ENCODE data around the gene DEF6.
A peak's percentile ranks its signal among the peaks of the same experiment; 100 is the strongest.

The DEF6 gene

DNA sequence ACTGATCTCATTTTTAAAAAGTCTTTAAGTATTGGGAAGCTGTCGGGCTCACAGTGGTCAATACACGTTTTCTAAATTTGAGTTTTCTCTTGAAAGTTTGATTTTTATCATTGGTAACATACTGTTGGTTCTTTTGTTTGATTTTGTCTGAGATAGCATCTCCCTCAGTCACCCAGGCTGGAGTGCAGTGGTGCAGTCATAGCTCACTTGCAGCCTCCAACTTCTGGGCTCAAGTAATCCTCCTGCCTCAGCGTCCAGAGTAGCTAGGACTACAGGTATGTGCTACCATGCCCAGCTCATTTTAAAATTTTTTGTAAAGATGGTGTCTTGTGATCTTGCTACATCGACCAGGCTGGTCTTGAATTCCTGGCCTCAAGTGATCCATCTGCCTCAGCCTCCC, 53.8 kb downstream of the DEF6 start:
- no peak for DNase-seq

DNA sequence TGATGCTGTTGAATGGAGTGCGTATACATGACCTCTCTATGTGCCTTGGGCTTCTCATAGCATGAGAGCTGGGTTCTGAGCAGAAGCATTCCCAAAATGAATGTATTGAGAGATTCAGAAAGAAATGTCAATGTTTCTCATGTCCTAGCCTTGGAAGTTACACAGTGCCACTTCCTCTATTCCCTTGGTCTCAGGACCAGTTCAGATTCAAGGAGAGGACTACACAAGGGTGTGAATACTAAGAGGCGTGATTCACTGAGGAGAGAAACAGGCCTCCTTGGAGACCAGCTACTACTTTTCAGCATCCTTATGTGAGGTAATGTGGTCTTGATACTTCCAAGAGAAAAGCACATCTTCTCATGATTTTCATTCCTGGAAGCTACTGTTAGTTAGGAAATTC, 55.1 kb downstream of the DEF6 start:
- DNase-seq, result no peak

- DNase-seq, result no peak
Measured at GRCh38 chr6:35354361-35355135, 56.9 kb downstream of the DEF6 start.

DNA sequence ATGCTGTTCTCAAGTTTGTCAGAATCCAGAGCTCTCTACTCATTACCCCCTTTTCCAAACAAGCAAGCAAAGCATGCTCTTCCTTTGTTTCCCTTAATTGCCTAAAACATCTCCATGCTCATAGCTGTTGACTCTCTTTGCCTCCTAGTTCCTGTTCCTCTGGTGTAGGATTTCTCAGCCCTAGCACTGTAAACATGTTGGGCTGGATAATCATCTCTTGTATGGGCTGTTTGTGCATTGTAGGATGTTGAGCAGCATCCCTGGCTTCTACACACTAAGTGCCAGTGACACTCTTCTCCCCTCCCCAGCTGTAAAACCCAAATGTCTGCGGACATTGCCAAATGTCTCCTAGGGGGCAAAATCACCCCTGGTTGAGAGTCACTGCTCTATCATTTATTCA, 58.8 kb downstream of the DEF6 start:
- no peak for DNase-seq

DNA sequence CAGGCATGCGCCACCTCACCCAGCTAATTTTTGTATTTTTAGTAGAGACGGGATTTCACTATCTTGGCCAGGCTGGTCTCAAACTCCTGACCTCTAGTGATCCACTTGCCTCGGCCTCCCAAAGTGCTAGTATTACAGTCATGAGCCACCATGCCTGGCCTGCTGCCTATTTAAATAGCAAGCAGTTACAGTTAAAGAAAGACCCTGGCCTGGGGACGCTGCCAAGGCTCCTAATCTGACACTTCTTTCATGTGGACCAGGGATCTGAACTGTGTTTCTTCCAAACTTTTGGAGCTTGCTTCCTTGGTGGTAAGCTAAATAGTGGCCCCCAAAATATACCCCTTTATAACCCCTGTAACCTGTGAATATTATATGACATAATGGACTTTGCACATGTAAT, 60.1 kb downstream of the DEF6 start:
- no peak for DNase-seq

GRCh38 chr6:35358086-35358485, 60.5 kb downstream of the DEF6 start:
- DNase-seq, result no peak

GRCh38 chr6:35359346-35359743, 61.7 kb downstream of the DEF6 start:
- no peak for DNase-seq

GRCh38 chr6:35359744-35360348, 62.2 kb downstream of the DEF6 start:
- DNase-seq, result no peak

- no peak for DNase-seq
Measured at GRCh38 chr6:35360349-35361138, 62.9 kb downstream of the DEF6 start.

DNA sequence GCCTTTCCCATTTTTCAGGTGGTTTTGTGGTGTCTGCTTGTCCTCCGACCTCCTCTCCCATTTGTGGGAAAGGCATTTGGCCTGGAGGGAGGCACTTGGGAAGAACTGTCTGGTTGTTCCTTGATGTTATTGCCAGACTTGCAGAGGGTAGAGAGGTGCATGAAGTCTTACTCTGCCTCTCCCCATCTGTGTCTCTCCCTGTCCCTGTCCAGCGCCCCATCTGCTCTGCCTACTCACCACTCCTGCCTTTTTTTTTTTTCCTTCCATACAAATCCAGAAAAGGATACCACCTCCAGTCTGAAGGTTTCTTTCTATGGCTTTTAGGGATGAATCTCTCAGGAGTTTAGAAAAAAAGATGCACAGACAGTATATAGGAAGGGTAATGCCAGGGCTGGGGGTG, 64.6 kb downstream of the DEF6 start:
- no peak for DNase-seq

- no peak for DNase-seq
Measured at GRCh38 chr6:35363293-35363750, 65.7 kb downstream of the DEF6 start.

DNA sequence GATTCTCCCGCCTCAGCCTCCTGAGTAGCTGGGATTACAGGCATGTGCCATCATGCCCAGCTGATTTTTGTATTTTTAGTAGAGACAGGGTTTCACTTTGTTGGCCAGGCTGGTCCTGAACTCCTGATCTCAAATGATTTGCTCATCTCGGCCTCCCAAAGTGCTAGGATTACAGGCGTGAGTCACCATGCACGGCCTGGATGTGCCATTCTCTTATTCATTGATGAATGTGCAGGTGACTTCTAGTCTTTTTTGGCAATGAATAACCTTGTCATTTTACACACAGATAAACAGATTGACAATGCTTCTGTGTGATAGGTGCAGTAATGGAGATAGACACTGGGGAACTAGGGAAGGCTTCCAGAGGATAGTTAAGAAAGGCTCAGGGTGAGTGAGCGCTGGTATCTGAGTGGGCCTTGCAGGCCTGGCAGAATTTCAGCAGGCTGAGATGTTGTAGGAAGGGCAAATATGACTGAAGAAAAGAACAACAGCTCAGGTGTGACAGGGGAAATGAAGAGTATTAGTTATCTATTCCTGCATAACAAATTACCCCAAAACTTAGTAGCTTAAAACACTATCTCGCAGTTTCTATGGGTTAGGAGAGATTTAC, 68.1 kb downstream of the DEF6 start:
- no peak for DNase-seq

GRCh38 chr6:35366204-35366596, 68.6 kb downstream of the DEF6 start:
- DNase-seq, result no peak

- no peak for DNase-seq
Measured at GRCh38 chr6:35367646-35368037, 70.0 kb downstream of the DEF6 start.

DNA sequence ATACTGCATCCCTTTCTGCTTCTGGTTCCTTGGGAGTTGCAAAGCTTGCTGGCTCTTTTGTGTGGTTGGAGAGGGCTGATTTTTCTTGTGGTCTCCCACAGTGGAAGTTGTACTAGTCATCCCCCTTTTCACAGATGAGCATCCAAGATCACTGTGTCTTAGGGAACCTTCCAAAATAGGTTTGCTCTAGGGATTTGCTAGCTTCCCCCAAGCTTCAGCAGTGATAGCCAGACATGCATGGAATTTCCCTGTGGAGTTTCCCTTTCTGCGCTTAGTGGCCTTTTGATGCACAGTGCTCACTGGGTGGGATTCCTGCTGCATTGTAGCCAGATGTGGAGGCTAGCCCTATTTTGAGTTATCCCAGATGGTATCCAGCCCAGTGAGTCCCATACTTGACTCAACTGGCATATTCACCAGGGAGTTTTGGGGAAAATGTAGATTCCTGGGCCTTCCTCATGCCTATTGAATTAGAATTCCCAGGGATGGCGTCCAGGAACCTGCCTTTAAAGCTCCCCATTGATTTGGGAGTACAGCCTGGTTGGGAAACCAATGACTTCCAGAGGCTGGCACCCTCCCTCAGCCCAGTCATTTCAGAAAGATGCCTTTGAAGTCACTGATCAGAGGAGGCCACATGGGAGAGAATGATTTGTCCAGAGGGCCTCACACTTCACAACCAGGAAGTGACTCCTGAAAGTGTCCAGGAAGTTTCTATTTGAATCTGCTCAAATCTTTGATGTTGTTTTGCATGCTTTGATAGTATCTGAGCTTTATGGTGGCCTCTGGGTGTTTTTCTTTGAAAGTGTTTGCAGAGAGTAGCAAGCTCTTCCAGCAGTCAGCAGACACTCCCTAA, 70.6 kb downstream of the DEF6 start:
- DNase-seq, result peak; percentile 52

- peak; percentile 47 for DNase-seq
Measured at GRCh38 chr6:35370124-35370741, 72.6 kb downstream of the DEF6 start.

DNA sequence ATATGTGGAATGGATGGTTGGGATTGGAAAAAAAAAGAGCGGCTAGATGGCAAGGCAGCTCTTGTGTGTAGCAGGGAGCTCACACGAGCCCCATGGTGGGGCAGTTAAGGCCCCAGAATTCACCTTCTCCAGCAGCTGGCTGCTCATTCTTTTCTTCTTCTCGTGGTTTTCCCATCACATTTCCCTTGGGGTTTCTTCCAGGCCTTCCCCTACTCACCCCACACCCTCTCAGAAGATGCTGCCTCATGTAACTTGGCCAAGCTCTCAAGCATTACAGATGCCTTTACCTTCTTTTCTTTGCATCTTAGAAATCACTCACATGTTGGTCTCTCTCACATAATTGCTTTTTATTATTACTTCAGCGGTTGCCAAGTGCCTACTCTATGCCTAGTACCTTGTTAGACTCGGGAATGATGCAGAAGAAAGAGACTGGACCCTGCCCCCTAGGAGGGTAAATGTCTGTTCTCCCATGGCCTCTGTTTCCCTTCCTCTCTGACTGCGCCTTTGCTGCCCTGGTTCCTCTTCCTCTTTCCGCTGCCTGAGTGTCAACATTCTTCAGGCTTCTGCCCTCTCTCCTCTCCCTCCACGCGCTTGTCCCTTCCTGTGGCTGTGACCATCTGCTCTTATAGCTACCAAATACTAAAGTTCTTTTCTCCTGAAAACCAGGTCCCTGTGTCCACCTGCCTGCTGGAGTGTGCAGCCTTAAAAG, 73.3 kb downstream of the DEF6 start:
- no peak for DNase-seq

All from stimulated activated CD4-positive, alpha-beta T cell treated with anti-CD3 and anti-CD28 coated beads, Interleukin-1b, Interleukin-23, amount 100 ng/mL, for 48 hours (primary cell).